PC-9 (cell line): ENCODE data around the gene ZBTB7C. TPM values are rescaled to one million over a fixed set of nuclear protein-coding genes. Genes with fewer than 3 reads are reported as not detected.

Experiments
- BruUV-seq: library from RNA; stranded (reverse); fragments of 400-500 nt; replicated peaks from 2 replicates; lab custom pipeline; 2021; lab: Mats Ljungman, UMichigan
- CTCF ChIA-PET: fragments of 300-600 bp; sonication (Branson Sonifier 250); formaldehyde crosslinking; loops from one replicate; lab custom pipeline; 2022; ENCODE audit warnings: antibody characterized with exemption; lab: Charles Lee
- POLR2A ChIA-PET: fragments of 300-600 bp; sonication (Branson Sonifier 250); formaldehyde crosslinking; loops from one replicate; lab custom pipeline; 2022; ENCODE audit warnings: antibody characterized with exemption; ENCODE audit not compliant: unreplicated experiment; lab: Charles Lee
- DNase-seq, 2 experiments: peaks; one replicate each; pipeline versions ENCODE4 v3.0.0 to v3.0.0-alpha.2; 2015 to 2022; ENCODE audit warnings: mixed read lengths in 1 of 2
- H2AFZ ChIP-seq: fragments of 200-600 bp; sonication (generic); 2 replicates; pipeline ENCODE4 v1.8.1; 2017; ENCODE audit warnings: antibody characterized with exemption
- H3F3A ChIP-seq: fragments of 200-600 bp; sonication (generic); 2 replicates; pipeline ENCODE4 v1.8.1; 2017; ENCODE audit warnings: antibody characterized with exemption, mild to moderate bottlenecking, low read depth; ENCODE audit not compliant: insufficient read depth
- H3K27ac ChIP-seq: fragments of 200-600 bp; sonication (generic); 2 replicates; pipeline ENCODE4 v1.6.1; 2016; ENCODE audit warnings: mixed run types
- H3K27me3 ChIP-seq: fragments of 200-600 bp; sonication (generic); 2 replicates; pipeline ENCODE4 v1.6.1; 2016; ENCODE audit warnings: low read depth, mixed run types; ENCODE audit not compliant: insufficient read depth
- H3K36me3 ChIP-seq: fragments of 200-600 bp; sonication (generic); 2 replicates; pipeline ENCODE4 v1.6.1; 2016; ENCODE audit warnings: low read depth, mixed run types
- H3K4me1 ChIP-seq: fragments of 200-600 bp; sonication (generic); replicated peaks from 2 replicates; pipeline ENCODE4 v1.6.1; 2016; ENCODE audit warnings: mixed run types; ENCODE audit not compliant: insufficient read depth
- H3K4me2 ChIP-seq: fragments of 200-600 bp; sonication (generic); 2 replicates; pipeline ENCODE4 v1.6.1; 2017; ENCODE audit warnings: mixed run types
- H3K4me3 ChIP-seq: fragments of 200-600 bp; sonication (generic); 2 replicates; pipeline ENCODE4 v1.6.1; 2016; ENCODE audit warnings: mixed run types
- H3K79me2 ChIP-seq: fragments of 200-600 bp; sonication (generic); 2 replicates; pipeline ENCODE4 v1.6.1; 2017; ENCODE audit warnings: low read depth, mixed run types
- H3K9me2 ChIP-seq: fragments of 200-600 bp; sonication (generic); 2 replicates; pipeline ENCODE4 v1.8.1; 2017; ENCODE audit warnings: mild to moderate bottlenecking; ENCODE audit not compliant: insufficient read depth
- H3K9me3 ChIP-seq: fragments of 200-600 bp; sonication (generic); 2 replicates; pipeline ENCODE4 v1.8.1; 2016; ENCODE audit warnings: low read depth; ENCODE audit not compliant: insufficient read depth
- H4K20me1 ChIP-seq: fragments of 200-600 bp; sonication (generic); 2 replicates; pipeline ENCODE4 v1.8.1; 2017; ENCODE audit not compliant: insufficient read depth
- CTCF ChIP-seq: fragments of 200-600 bp; sonication (generic); conservative IDR thresholded peaks from 2 replicates; pipeline ENCODE4 v1.6.1; 2017; ENCODE audit warnings: mixed run types, antibody characterized with exemption, mild to moderate bottlenecking, moderate library complexity
- EZH2 ChIP-seq: fragments of 200-600 bp; sonication (generic); IDR thresholded peaks from 2 replicates; pipeline ENCODE4 v1.8.0; 2017; ENCODE audit warnings: antibody characterized with exemption, low read depth
- intact Hi-C: fragments of 100-400 bp; cut with micrococcal nuclease; formaldehyde crosslinking; loops from one replicate; pipeline ENCODE4 v1.10.0; 2022; ENCODE audit not compliant: unreplicated experiment
- total RNA-seq: library from RNA; stranded (reverse); gene quantifications from 2 replicates; pipeline ENCODE4 v1.2.3, GENCODE V29; 2021

The ZBTB7C gene
- total RNA-seq, 1 experiment from 2014 or later = not detected

GRCh38 chr18:48217258-48218250 is 191.6 kb downstream of the ZBTB7C start:
- Histone ChIP-seq H3K79me2 (no peaks in the 10 kb centered on the region), H3K4me3 (no peak overlapping the region), H3K36me3 (no peaks in the 10 kb centered on the region), H4K20me1 (no peaks in the 10 kb centered on the region), H3F3A (peaks cover 7% of the 10 kb centered on the region; the same call in 1 of the 2 replicates), H2AFZ (no peak overlapping the region), H3K4me1 (peaks cover 22% of the 10 kb centered on the region), H3K27me3 (peaks cover 11% of the 10 kb centered on the region; the same call in 1 of the 2 replicates), H3K4me2 (no peak overlapping the region), H3K9me2 (no peaks in the 10 kb centered on the region), H3K9me3 (no peaks in the 10 kb centered on the region), H3K27ac (no peak overlapping the region)
- intact Hi-C loops = no loop called here
- TF ChIP-seq EZH2 (no peak), CTCF (no peak)
- POLR2A ChIA-PET = no interaction called here
- no TSS peak for BruUV-seq
- CTCF ChIA-PET = no interaction called here
- DNase-seq = no peak

GRCh38 chr18:48216639-48217257 is 192.4 kb downstream of the ZBTB7C start:
- no peak for DNase-seq
- peaks cover 7% of the 10 kb centered on the region; the same call in 1 of the 2 replicates for H3F3A ChIP-seq
- no peak overlapping the region for H3K27ac ChIP-seq
- peak overlapping the region; percentile 47; the same call in 1 of the 2 replicates for H3K4me2 ChIP-seq
- CTCF ChIA-PET = no interaction called here
- H3K4me3 ChIP-seq = no peak overlapping the region
- no peak overlapping the region for H2AFZ ChIP-seq
- POLR2A ChIA-PET = no interaction called here
- H3K4me1 ChIP-seq = peaks cover 22% of the 10 kb centered on the region
- no peaks in the 10 kb centered on the region for H3K9me3 ChIP-seq
- intact Hi-C loops = no loop called here
- no peak for TF ChIP-seq CTCF
- TF ChIP-seq EZH2 = no peak
- no peaks in the 10 kb centered on the region for H3K9me2 ChIP-seq
- H3K27me3 ChIP-seq = peaks cover 3% of the 10 kb centered on the region; the same call in 1 of the 2 replicates
- H3K36me3 ChIP-seq = no peaks in the 10 kb centered on the region
- no peaks in the 10 kb centered on the region for H3K79me2 ChIP-seq
- no TSS peak for BruUV-seq
- no peaks in the 10 kb centered on the region for H4K20me1 ChIP-seq

GRCh38 chr18:48215876-48216638 is 193.1 kb downstream of the ZBTB7C start:
- Histone ChIP-seq H4K20me1 (no peaks in the 10 kb centered on the region), H3K79me2 (no peaks in the 10 kb centered on the region), H3K27ac (no peak overlapping the region), H3K4me1 (peaks cover 22% of the 10 kb centered on the region), H3K4me3 (no peak overlapping the region), H3K9me3 (no peaks in the 10 kb centered on the region), H2AFZ (no peak overlapping the region), H3K36me3 (no peaks in the 10 kb centered on the region), H3F3A (peaks cover 7% of the 10 kb centered on the region; the same call in 1 of the 2 replicates), H3K27me3 (0 out of 2 replicates have a peak, but pooled peaks cover 4% of the 10 kb centered on the region), H3K4me2 (peak overlapping the region; percentile 47), H3K9me2 (no peaks in the 10 kb centered on the region)
- ChIA-PET POLR2A (no interaction called here), CTCF (no interaction called here)
- DNase-seq = peak in 1 of 2 experiments; percentile 68
- no TSS peak for BruUV-seq
- intact Hi-C loops = no loop called here
- TF ChIP-seq EZH2 (no peak), CTCF (no peak)
